ENCODE data around the gene KAZALD1.

DNA sequence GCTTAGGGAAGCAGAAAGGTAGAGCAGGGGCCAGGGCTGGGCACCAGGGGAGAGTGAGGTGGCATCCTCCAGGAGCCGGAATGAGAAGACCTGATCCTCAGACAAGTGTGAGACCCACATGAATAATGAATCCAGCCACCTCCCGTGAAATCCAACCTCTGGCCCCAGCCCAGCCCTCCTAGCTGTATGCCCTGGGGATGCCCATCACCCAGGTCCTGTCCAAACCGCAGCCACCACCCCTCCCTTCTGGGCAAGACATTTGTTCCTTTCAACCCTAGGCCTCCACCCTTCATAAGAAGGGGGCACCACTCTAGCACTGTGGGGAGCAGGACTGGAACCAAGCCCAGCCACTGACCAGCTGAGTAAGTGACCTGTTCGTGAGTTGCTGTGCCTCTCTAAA, 40.5 kb upstream of the KAZALD1 start:
- TF ChIP-seq, protein P1, sequence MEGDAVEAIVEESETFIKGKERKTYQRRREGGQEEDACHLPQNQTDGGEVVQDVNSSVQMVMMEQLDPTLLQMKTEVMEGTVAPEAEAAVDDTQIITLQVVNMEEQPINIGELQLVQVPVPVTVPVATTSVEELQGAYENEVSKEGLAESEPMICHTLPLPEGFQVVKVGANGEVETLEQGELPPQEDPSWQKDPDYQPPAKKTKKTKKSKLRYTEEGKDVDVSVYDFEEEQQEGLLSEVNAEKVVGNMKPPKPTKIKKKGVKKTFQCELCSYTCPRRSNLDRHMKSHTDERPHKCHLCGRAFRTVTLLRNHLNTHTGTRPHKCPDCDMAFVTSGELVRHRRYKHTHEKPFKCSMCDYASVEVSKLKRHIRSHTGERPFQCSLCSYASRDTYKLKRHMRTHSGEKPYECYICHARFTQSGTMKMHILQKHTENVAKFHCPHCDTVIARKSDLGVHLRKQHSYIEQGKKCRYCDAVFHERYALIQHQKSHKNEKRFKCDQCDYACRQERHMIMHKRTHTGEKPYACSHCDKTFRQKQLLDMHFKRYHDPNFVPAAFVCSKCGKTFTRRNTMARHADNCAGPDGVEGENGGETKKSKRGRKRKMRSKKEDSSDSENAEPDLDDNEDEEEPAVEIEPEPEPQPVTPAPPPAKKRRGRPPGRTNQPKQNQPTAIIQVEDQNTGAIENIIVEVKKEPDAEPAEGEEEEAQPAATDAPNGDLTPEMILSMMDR (IDR thresholded peaks at IDR 0.05; ENCODE audit: poor library complexity, severe bottlenecking): no peak
- TF ChIP-seq REST (IDR thresholded peaks at IDR 0.05; ENCODE audit: borderline replicate concordance) (no peak), RAD21 (conservative IDR thresholded peaks at IDR 0.05) (no peak), SMC3 (conservative IDR thresholded peaks at IDR 0.05; ENCODE audit: poor library complexity) (no peak)
